Activated CD4-positive, alpha-beta memory T cell treated with anti-CD3 and anti-CD28 coated beads, Interleukin-2, amount 10 ng/mL, durations not matched to agents 7 days and 5 days (primary cell): Measurements from ENCODE around the gene USP47. TPM values are rescaled to one million over a fixed set of nuclear protein-coding genes. Genes with fewer than 3 reads are reported as not detected.

Experiments
- CTCF ChIA-PET: fragments of 350-600 bp; sonication (Branson Sonifier 250); formaldehyde crosslinking; loops from one replicate; lab custom pipeline; 2021; ENCODE audit warnings: antibody characterized with exemption, inconsistent platforms; lab: Charles Lee
- POLR2A ChIA-PET: fragments of 350-600 bp; sonication (Branson Sonifier 250); formaldehyde crosslinking; loops from one replicate; lab custom pipeline; 2021; ENCODE audit warnings: antibody characterized with exemption; lab: Charles Lee
- DNase-seq: peaks from one replicate; pipeline ENCODE4 v3.0.0-alpha.2; 2020
- H3K27ac Mint-ChIP-seq: one replicate; pipeline ENCODE4 v1.8.0; 2021; ENCODE audit warnings: mild to moderate bottlenecking, mixed read lengths
- H3K27me3 Mint-ChIP-seq: one replicate; pipeline ENCODE4 v1.8.0; 2021; ENCODE audit warnings: mixed read lengths
- H3K36me3 Mint-ChIP-seq: one replicate; pipeline ENCODE4 v1.8.0; 2021; ENCODE audit warnings: low read depth, mixed read lengths
- H3K4me1 Mint-ChIP-seq: one replicate; pipeline ENCODE4 v1.8.0; 2021; ENCODE audit warnings: mixed read lengths
- H3K4me3 Mint-ChIP-seq: one replicate; pipeline ENCODE4 v1.8.0; 2021; ENCODE audit warnings: mild to moderate bottlenecking, mixed read lengths
- H3K9me3 Mint-ChIP-seq: one replicate; pipeline ENCODE4 v1.8.0; 2021; ENCODE audit warnings: mixed read lengths
- total RNA-seq, 2 experiments: library from RNA; stranded (reverse); gene quantifications; one replicate each; pipeline ENCODE4 v1.2.3, GENCODE V29; 2021

USP47 gene
- total RNA-seq, 2 experiments from 2014 or later, result 38.9 to 41.7 TPM

DNA sequence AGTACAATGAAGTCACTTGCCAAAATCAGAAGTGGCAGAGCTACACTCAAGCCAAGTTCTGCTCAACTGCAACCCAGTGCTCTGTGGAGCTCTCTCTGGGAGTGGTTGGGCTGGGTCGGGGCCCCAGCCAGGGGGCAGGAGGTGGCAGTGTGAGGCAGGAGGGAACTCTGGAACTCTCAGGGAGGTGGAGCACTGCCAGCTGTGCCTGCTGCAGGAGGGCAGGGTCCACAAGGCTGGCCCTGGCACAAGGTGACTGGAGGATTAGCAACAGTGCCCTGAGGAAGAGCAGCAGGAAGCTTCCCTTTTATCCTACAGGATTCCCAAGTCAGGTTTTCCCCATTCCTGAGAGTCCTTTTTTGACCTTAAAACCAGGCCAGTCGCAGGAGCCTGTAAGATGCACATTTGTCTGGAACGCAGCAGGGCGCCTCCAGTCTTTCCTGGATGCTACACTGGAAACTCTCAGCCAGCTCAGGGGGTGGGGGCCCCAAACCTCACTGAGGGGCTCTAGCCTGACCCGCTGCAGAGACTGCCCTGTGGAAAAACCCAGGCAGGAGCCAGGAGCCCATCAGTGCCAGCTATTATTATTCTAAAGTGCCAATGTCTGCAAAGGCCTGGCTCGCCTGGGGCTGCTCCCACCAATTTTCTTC, 134.8 kb downstream of the USP47 start:
- no peak for DNase-seq
- Mint-ChIP-seq H3K27ac (no peak overlapping the region), H3K36me3 (no peaks in the 10 kb centered on the region), H3K9me3 (no peaks in the 10 kb centered on the region), H3K27me3 (peaks cover 2% of the 10 kb centered on the region), H3K4me3 (no peak overlapping the region), H3K4me1 (peaks cover 24% of the 10 kb centered on the region)
- POLR2A ChIA-PET, result interaction anchor here (1.1 kb wide), 1 partner anchor 17 kb away, joined by 3 read pairs; no protein-coding TSS in a partner anchor
- CTCF ChIA-PET, result interaction anchor here (1.2 to 4.0 kb wide), 2 partner anchors 10 to 14 kb away, joined by 3 to 13 read pairs; no protein-coding TSS in a partner anchor

DNA sequence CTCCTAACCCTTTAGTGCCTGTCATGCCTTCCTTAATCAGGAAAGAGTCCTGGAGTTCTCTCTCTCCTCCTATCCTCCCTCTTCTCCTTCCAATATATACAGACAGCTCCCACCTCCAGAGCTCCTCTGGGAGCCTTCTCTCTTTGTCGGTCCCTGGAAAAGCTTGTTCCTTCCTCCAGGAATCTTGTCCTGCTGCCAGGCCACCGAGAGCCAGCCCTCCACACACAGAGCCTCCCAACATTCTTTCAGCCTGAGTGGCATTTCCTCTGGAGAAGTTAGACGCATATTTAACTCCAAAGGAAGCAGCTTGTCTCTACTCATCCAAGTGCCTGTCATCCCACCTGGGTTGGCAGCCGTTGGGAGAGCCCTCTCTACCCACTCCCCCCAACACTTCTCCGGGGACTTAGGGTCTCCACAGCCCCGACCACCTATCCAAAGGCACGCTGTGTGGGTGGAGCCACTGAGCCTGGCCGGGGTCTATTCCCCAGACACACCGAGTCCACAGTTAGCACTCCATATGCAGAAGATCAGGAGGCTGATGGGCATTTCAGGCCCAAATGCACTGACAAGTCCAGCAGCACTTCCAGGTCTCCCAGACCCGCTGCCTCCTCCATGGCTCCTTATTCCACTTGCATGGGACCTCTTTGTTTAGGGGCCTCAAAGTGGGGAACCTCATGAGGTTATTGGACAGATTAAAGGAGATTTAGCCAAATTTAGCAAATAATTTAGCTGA, 135.6 kb downstream of the USP47 start:
- CTCF ChIA-PET, result interaction anchor here (4.0 kb wide), 1 partner anchor 10 kb away, joined by 13 read pairs; no protein-coding TSS in a partner anchor
- Mint-ChIP-seq H3K9me3 (no peaks in the 10 kb centered on the region), H3K27ac (no peak overlapping the region)

DNA sequence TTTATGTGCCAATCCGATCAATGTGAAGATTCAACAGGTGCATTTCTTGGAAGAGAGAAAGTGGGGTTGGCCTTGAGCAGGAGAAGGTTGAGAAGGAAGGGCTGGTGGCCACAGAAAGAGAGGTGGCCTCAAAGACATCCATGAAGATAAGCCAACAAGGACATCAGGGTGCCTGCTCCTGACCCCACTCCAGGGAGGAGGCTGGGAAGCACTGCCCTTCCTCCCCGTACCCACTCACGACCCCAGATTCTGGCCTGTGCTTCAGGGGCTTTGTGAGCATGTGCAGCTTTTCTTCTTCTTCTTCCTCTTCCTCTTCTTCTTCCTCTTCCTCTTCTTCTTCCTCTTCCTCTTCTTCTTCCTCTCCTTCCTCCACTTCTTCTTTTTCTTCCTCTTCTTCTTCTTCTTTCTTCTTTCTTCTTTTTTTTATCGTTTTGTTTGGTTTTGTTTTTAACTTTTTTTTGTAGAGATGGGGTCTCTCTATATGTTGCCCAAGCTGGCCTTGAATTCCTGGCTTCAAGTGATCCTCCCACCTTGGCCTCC, 136.4 kb downstream of the USP47 start:
- DNase-seq, result no peak
- POLR2A ChIA-PET, result no interaction called here
- CTCF ChIA-PET, result interaction anchor here (4.0 kb wide), 1 partner anchor 11 kb away, joined by 13 read pairs; no protein-coding TSS in a partner anchor
- H3K27ac Mint-ChIP-seq, result no peak overlapping the region
- H3K36me3 Mint-ChIP-seq, result no peaks in the 10 kb centered on the region
- no peak overlapping the region for H3K4me3 Mint-ChIP-seq
- no peaks in the 10 kb centered on the region for H3K9me3 Mint-ChIP-seq
- H3K27me3 Mint-ChIP-seq, result peaks cover 2% of the 10 kb centered on the region
- H3K4me1 Mint-ChIP-seq, result peaks cover 24% of the 10 kb centered on the region

More for the DNA sequence above, 135.6 kb downstream of the USP47 start:
- Mint-ChIP-seq H3K36me3 (no peaks in the 10 kb centered on the region), H3K4me3 (no peak overlapping the region), H3K27me3 (peaks cover 2% of the 10 kb centered on the region), H3K4me1 (peaks cover 24% of the 10 kb centered on the region)
- POLR2A ChIA-PET, result no interaction called here
- no peak for DNase-seq

DNA sequence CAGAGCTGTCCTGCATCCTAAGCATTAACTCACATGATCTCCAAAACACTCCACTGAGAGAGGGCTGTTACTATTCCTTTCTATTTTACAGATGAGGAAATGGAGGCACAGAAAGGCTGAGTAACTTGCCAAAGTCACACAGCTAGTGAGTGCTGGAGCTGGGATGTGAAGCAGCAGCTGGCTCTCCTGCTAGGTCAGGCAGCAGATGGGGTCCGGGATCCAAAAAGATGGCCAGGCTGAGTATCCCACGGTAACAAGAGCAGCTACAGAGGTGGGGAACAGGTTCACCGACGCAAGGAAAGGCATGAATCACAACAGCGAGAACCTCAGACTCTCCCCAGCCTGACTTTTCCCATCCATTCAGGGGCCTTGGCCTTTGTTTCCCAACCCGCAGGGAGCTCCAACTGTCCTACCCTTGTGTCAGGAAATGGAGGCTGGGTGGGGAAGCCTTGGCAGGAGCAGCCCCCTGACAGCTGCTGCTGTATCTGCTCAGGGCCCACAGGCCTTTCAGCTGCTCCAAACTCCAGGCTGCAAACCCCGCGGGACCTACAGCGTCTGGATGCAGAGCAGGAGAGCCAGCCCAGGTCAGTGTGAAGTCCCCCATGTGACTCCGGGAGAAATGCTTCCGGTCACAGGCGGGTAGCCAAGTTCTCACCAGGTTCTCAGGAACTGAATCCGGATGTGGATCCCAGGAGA, 137.2 kb downstream of the USP47 start:
- peaks cover 2% of the 10 kb centered on the region for H3K27me3 Mint-ChIP-seq

DNA sequence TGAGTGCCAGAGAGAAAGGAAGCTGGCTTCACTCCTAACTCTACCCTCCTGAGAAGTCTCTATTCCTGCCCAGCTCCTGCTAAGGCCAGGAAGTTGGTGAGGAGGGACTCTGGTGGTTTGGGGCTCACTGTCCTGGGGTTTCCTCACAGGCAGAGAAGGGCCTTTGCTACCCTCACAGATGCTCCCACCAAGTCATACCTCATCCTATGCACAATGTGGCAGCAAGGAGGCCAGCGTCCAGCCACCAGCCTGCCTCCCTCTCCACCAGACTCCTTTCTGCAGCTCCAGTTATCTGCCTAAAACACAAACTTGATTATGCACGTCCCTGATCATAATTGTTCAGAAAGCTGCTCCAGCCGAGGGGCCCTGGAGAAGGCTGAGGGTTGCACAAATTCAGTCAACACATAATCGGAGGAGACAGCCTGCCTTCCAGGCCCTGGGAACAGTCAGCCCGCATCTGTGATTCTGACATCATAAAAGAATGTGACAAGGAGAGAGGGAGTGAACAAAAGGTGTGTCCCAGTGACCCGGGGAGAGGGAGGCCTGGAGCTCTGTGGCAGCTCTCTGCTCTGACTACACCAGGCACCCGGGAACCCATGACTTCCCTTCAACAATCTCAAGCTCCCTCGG, 137.8 kb downstream of the USP47 start:
- peaks cover 17% of the 10 kb centered on the region for H3K4me1 Mint-ChIP-seq
- ChIA-PET POLR2A (no interaction called here), CTCF (interaction anchor here (1.5 to 4.0 kb wide), 2 partner anchors 13 to 309 kb away, joined by 3 to 13 read pairs; no protein-coding TSS in a partner anchor)
- H3K27me3 Mint-ChIP-seq, result peaks cover 2% of the 10 kb centered on the region
- DNase-seq, result no peak
- no peaks in the 10 kb centered on the region for H3K9me3 Mint-ChIP-seq
- no peak overlapping the region for H3K4me3 Mint-ChIP-seq
- H3K36me3 Mint-ChIP-seq, result no peaks in the 10 kb centered on the region
- no peak overlapping the region for H3K27ac Mint-ChIP-seq

More for the DNA sequence above, 137.2 kb downstream of the USP47 start:
- ChIA-PET CTCF (interaction anchor here (1.5 to 4.0 kb wide), 2 partner anchors 12 to 310 kb away, joined by 3 to 13 read pairs; no protein-coding TSS in a partner anchor), POLR2A (no interaction called here)
- DNase-seq, result no peak
- H3K9me3 Mint-ChIP-seq, result no peaks in the 10 kb centered on the region
- no peaks in the 10 kb centered on the region for H3K36me3 Mint-ChIP-seq
- H3K4me3 Mint-ChIP-seq, result no peak overlapping the region
- no peak overlapping the region for H3K27ac Mint-ChIP-seq
- H3K4me1 Mint-ChIP-seq, result peaks cover 24% of the 10 kb centered on the region

DNA sequence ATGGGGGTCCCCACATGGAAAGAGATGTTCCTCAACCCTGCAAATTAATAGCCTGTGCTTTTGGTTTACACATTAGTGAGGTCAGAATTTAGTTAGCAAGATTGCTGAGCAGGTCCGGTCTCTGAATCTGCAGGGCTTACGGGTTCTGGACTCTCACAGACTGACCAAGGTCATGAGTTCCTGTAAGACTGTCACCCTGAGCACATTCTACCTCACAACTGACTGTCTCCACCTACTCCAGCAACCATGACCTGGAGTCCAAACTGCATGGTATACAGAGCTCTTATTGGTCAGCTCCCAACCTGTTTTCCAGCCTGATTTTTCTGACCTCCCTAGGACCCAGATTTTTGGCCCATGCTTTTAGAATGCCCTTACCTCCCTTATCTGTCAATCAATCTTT, 138.4 kb downstream of the USP47 start:
- ChIA-PET POLR2A (no interaction called here), CTCF (interaction anchor here (1.5 to 4.0 kb wide), 2 partner anchors 13 to 309 kb away, joined by 3 to 13 read pairs; no protein-coding TSS in a partner anchor)
- DNase-seq, result no peak
- Mint-ChIP-seq H3K4me3 (no peak overlapping the region), H3K4me1 (peaks cover 11% of the 10 kb centered on the region), H3K27ac (no peak overlapping the region), H3K36me3 (no peaks in the 10 kb centered on the region), H3K27me3 (peaks cover 2% of the 10 kb centered on the region), H3K9me3 (no peaks in the 10 kb centered on the region)

DNA sequence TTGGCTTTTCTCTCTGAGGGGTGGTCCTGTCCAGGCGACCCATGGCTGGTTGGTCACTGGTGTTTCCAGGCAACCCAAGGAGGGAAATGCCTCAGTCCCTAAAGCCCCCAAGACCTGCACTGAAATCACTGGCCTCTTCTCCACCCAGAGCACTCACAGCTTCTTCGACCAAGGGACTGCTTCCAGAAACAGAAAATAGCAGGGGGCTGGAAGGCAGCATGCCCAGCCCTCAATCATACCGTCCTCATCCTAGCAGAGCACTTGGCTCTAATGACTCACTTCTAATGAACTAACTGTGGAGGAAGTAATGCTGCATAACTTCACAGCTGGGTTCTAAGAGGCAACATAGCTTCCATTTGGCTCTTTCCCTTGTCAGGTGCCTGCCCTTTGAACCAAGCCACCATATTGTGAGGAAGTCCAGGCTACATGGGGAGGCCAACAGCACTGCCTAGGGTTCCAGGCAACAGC, 139.1 kb downstream of the USP47 start:
- ChIA-PET POLR2A (no interaction called here), CTCF (interaction anchor here (1.4 kb wide), 1 partner anchor 14 kb away, joined by 4 read pairs; no protein-coding TSS in a partner anchor)
- no peak overlapping the region for H3K27ac Mint-ChIP-seq
- no peak overlapping the region for H3K4me3 Mint-ChIP-seq
- no peaks in the 10 kb centered on the region for H3K36me3 Mint-ChIP-seq
- H3K4me1 Mint-ChIP-seq, result peaks cover 4% of the 10 kb centered on the region
- H3K9me3 Mint-ChIP-seq, result no peaks in the 10 kb centered on the region
- peaks cover 2% of the 10 kb centered on the region for H3K27me3 Mint-ChIP-seq
- no peak for DNase-seq

DNA sequence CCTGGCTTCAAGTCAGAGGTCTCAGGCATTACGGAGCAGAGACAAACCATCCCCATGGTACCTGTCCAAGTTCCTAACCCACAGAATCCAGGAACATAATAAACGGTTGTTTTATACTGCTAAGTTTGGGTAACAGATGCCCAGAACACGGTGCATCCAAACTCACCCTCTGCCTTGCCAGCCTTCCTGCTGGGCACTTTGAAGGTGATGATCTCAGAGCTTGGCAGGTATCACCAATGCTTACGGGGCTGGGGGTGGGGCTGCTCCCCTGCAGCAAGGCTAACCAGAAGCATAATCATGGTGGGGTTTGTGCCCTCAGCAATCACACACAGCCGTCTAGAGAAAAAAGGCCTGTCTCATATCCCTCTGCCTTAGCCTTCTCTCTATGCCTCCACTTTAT, 139.6 kb downstream of the USP47 start:
- DNase-seq, result no peak
- Mint-ChIP-seq H3K9me3 (no peaks in the 10 kb centered on the region), H3K4me3 (no peak overlapping the region), H3K4me1 (no peaks in the 10 kb centered on the region), H3K27ac (no peak overlapping the region), H3K36me3 (no peaks in the 10 kb centered on the region), H3K27me3 (no peaks in the 10 kb centered on the region)
- ChIA-PET POLR2A (no interaction called here), CTCF (interaction anchor here (1.4 kb wide), 1 partner anchor 14 kb away, joined by 4 read pairs; no protein-coding TSS in a partner anchor)

DNA sequence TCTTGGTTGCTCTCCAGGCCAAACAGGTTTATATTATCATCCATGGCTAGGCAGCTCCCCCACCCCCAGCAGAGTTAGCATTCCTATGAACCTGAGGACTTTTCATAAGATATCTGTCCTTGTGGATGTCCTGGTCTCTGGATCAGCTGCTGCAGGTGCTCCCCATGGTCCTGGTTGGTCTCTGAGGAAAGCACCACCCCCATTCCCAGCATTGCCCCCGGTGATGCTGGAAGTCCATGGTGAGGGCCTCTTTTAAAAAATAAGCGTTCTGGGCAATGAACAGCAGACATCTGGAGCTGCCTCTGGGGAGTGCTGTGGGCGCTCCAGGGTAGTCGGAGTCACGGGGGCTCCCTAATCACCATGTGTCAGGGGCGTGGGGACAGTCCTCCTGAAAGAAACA, 140.1 kb downstream of the USP47 start:
- Mint-ChIP-seq H3K4me1 (no peaks in the 10 kb centered on the region), H3K9me3 (no peaks in the 10 kb centered on the region), H3K36me3 (no peaks in the 10 kb centered on the region), H3K27me3 (no peaks in the 10 kb centered on the region), H3K4me3 (no peak overlapping the region), H3K27ac (no peak overlapping the region)
- POLR2A ChIA-PET, result no interaction called here
- no peak for DNase-seq
- CTCF ChIA-PET, result interaction anchor here (1.4 kb wide), 1 partner anchor 15 kb away, joined by 4 read pairs; no protein-coding TSS in a partner anchor

DNA sequence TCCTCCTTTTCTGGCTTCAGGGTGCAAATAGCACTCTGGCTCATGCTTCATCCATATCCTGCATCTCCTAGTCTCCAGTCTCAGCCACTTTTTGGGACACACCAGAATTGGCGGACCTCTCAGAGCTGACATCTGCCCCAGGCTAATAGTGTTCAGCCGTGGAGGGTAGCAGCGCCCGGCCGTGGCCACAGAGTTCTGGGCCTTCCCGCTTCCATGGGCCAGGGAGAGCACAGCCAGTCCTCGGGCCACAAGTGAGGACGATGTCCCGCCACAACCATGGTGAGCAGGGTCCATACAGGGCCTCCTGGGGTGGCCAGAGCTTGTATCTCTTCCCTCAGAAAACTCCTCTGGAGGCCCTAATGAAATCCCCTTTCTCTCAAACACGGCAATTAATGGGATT, 140.7 kb downstream of the USP47 start:
- Mint-ChIP-seq H3K9me3 (no peaks in the 10 kb centered on the region), H3K36me3 (no peaks in the 10 kb centered on the region), H3K4me3 (no peak overlapping the region), H3K27ac (no peak overlapping the region), H3K4me1 (peaks cover 1% of the 10 kb centered on the region), H3K27me3 (no peaks in the 10 kb centered on the region)
- ChIA-PET POLR2A (no interaction called here), CTCF (interaction anchor here (1.1 kb wide), 1 partner anchor 15 kb away, joined by 3 read pairs; no protein-coding TSS in a partner anchor)
- DNase-seq, result no peak

DNA sequence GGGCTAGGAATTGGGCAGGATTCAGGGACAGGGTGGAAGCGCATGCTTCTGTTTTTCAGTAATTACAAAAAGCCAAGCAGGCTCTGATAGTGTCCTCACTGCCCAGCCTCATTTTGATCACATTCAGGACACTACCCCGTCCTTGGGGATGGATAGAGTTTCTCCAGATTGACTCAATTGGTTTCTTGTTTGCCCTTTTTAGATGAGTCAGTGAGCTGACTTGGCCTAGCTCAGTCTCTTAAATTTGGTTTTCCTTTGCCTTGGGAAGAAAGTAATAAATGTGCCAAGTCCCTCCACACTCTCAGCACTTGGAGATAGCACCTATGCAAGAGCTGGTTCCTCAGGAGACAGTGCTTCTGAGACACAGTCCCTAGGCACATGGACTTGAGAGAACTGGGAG, 141.2 kb downstream of the USP47 start:
- ChIA-PET POLR2A (no interaction called here), CTCF (interaction anchor here (1.1 kb wide), 1 partner anchor 16 kb away, joined by 3 read pairs; no protein-coding TSS in a partner anchor)
- no peak for DNase-seq
- Mint-ChIP-seq H3K4me3 (no peak overlapping the region), H3K27me3 (no peaks in the 10 kb centered on the region), H3K9me3 (no peaks in the 10 kb centered on the region), H3K27ac (no peak overlapping the region), H3K36me3 (no peaks in the 10 kb centered on the region), H3K4me1 (peaks cover 6% of the 10 kb centered on the region)

DNA sequence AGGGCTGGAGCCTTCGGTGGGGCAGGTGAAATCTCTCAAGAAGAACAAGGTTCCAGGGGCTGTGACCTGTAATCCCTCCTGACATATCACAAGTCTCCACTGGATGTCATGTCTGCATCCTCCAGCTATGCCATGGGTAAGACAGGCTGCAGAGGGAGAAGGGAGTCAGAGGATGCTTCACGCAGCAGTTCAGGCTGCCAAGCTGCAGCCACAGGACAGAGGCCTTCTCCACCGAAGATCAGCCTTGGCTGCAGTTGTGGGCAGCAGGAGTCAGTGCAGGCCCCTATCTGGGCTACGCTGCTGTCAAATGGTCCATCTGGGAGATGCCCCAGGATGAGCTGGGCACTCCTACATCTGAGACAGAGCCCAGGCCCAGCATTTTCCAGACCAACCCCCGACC, 141.7 kb downstream of the USP47 start:
- Mint-ChIP-seq H3K36me3 (no peaks in the 10 kb centered on the region), H3K9me3 (no peaks in the 10 kb centered on the region), H3K27me3 (no peaks in the 10 kb centered on the region), H3K4me3 (no peak overlapping the region), H3K27ac (no peak overlapping the region), H3K4me1 (peaks cover 6% of the 10 kb centered on the region)
- no peak for DNase-seq
- ChIA-PET POLR2A (no interaction called here), CTCF (interaction anchor here (1.1 kb wide), 1 partner anchor 16 kb away, joined by 3 read pairs; no protein-coding TSS in a partner anchor)
